CD1c-positive myeloid dendritic cell (primary cell): ENCODE data around the gene WIPI1.

Experiments
- DNase-seq: peaks from one replicate; pipeline ENCODE4 v3.0.0-alpha.2; 2016; ENCODE audit errors: extremely low spot score

Gene WIPI1

DNA sequence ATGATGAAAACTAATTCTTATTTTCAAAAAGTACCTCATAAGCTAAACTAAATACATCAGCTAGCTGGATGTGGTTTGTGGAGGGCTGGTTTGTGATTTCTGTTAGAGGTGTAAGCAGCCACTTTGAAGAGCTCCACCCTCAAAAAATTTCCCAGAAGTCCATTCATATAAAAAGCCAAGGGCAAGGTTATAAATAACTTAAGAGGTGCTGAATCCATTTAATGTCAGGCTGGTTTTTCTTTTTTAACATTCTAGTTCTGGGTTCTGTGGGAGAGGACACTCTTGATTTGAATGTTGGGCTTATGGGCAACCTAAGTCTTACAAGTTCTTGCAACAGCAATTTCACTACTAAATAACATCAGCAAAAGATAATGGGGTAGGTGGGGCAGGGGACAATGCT, 3.4 kb upstream of the WIPI1 start:
- no peak for DNase-seq

DNA sequence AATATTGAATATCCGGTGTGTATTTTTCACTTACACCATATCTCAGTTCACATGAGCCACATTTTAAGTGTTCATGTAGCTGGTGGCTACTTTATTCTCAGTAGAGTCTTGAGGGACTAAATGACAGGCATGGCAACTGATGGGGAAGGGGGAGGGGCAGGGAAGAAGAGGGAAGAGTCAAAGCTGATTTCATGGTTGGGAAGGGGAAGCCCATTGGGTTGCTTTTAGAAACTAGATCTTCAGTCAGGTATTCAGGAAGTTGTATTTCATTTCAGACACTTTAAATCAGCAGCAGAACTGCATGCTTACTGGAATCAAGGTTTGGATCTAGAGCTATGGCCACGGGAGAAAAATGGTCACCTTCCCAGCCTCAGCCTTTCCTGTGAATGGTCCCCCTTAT, 2.9 kb upstream of the WIPI1 start:
- DNase-seq, result no peak

DNA sequence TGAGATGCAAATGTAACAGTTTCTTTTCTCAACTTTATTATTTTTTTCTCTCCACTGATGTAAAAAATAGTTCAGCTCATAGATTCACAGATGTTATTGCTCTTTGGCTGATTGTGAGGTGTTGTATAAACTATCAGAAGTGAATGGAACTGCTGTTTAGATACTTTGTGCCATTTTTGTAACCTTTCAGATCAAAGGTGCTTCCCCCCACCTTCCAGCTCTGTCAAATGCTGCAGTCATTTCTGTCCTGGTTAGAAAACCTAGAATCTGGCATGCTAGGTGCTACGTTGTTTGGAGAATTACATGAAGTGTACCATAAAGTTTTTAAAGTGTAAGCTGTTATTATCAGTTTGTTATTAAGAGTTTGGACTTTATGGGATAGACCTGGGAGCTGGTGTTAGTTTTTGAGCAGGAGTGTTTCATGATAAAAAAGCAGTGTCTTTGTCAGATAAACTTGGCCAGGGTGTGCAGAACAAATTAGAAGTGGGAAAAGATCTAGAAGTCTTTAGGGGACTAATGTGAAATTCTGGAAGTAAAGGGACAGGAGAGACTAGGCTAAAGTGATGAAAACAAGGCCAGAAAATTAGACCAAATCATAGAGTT, 1.8 kb upstream of the WIPI1 start:
- no peak for DNase-seq

DNA sequence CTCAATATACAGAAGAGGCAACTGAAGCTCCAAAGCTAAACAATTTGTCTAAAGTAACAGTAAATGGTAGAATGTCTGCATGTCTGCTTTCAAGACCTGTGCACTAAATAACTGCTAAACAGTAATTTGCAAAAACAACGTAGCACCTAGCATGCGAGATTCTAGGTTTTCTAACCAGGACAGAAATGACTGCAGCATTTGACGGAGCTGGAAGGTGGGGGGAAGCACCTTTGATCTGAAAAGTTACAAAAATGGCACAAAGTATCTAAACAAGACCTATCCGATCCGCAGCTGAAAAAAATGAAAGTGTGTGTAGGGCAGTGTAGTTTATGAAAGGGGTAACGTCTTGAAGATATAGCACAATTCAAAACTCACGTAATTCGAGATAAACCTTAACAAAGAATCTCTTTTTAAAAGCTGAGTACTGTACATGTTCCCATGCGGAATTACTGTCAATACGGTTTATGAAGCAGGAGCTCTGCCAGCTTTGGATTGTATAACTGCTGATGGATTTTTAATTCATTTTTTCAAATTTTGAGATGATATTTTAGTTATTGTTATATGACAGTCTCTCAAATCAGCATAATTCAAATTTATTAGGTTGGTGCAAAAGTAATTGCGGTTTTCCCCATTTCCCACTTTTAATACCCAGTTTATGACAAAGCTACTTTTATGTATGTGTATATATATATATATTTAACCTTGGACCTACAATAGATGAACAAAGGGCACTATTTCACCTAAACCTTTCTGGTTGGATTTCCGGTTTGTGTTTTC, 1.2 kb upstream of the WIPI1 start:
- DNase-seq, result no peak

DNA sequence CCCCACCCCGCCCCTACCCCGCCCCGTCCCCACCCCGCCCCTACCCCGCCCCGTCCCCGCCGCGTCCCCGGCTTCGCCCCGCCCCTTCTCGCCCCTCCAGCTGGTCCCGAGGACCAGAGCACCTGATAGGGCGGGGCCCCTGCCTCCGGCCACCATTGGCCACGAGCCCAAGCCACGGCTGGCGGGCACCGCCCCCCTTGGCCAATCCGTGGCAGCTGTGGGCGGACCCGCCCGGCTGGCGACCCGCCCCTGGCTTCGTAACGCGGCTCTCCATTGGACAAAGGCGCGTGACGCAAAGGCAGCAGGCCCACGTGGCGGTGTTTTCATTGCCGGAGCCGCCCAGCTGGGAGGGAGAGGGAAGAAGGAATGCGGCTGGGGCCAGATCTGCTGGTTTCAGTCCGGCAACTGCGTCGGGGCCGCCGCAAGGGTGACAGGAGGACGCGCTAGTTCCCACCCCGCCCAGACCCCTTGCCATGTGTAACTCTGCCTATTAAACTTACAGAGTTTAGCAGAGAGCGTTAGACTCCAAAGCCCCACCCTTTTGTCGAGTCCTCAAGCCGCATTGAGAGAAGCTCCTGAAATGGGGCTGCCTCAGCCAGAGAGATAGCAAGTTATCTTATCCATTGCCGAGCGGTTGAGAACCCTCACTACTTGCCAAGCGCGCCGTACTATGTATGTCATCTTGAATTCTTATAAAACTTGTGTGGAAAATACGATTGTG, 403 bp upstream of the WIPI1 start:
- DNase-seq, result peak; percentile 100

DNA sequence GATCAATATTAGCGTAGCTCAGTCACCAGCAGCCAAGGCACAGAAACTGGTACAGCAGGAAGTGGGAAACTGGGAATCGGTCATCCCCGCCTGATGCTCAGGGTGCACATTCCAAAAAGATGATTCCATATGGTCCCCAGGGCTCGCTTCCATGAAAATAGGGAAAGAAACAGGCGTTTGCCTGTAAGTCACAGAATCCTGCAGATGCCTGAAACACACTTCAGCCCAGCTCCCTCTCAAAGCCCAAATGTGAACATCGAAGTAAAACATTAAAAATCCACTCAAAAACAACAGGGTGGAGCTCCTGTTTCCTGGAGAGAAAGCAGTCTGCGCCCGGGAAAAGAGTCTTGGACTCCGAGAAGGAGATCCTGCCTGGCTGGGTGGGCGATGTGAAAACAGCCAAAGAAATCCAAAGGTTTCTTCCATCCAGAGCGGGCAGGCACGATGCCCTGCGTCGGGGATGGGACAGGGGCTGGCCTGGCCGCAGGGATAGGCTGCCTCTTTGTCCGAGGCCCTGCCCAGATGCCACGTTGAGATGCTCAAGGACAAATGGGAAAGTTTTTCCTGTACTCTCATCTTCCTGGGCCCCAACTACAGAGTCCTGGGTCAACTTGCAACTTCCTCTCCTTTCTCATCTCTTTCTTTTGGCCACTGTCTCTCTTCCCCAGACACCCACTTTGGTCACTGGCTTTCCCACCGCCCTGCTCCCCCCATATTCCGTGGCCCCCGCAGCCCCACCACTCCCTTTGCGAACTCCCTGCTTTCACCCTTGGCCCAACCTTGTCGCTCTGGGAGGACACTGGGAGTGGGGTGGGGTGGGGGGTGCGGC, 743 bp downstream of the WIPI1 start:
- peak; percentile 39 for DNase-seq

DNA sequence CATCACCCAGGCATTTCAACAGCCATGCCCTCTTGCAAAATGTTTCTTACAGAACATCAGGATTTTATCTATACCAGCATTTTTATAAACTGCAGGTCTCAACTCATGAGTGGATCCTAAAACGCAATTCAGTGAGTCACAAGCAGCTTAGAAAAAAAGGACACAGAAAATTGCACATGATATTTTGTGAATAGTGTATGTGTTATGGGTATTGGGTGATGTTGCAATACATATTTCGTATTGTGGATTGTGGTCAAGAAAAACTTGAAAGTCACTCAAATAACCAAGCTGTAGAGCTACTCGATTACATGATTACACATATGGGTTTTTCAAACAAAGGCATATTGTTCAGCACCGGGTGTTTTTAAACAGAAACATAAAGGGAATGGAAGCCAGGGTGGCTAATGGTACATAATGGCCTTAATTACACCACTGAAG, 1.4 kb downstream of the WIPI1 start:
- peak; percentile 69 for DNase-seq

DNA sequence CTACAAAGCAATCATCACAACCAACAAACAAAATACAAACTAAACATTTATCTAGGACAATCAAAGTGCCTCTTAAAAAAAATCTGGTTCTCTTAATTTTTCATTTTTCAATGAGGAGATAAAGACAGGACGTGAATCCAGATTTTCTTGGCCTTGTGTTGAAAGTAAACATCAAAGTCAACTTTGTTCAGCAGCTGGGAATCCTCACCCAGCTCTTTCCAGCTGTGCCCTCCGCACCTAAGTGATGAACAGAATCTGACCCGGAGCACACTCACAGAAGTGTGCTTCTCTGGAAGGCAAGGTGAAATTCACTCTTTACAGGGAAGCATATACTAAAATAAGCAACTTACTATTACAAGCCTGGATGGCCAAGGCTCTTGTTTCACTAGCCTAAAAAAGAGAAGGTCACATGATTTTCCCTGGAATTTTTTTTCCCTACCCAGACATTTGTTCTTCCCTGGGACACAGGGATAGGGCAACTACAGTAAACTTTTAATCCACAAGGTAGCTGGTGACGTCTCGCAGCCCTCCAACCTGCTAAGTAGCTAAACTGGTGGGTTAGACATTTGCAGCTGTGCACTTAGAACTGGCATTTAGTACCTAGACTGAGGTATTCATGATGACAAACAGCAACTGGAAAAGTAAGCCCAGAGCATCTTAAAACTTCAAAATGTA, 3.2 kb downstream of the WIPI1 start:
- DNase-seq, result no peak

DNA sequence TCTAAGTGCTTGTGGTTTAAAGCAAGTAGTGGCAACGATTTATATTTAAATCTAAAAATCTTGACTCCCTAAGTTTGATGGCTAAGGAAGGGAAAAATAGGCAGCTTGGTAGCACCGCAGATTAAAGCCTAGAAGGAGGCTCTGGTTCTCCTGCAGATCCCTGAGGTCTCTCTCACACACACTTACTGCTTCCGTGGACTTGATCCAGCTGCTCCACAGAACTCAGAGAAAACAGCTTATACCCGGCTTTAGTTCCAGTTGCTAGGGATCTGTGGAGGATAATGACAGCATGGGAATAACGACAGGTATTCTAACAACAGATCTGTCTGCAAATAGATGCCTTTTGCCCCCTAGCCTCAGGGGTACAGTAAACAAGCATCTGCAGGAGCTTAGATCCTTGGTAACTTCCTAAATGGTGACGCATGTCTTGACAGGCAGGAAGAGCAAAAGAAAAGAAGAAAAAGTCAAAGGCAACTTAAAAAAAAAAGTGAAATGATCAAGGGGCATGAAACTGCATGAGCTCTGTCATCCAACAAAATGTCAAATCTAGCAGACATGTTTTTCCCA, 4.5 kb downstream of the WIPI1 start:
- no peak for DNase-seq

DNA sequence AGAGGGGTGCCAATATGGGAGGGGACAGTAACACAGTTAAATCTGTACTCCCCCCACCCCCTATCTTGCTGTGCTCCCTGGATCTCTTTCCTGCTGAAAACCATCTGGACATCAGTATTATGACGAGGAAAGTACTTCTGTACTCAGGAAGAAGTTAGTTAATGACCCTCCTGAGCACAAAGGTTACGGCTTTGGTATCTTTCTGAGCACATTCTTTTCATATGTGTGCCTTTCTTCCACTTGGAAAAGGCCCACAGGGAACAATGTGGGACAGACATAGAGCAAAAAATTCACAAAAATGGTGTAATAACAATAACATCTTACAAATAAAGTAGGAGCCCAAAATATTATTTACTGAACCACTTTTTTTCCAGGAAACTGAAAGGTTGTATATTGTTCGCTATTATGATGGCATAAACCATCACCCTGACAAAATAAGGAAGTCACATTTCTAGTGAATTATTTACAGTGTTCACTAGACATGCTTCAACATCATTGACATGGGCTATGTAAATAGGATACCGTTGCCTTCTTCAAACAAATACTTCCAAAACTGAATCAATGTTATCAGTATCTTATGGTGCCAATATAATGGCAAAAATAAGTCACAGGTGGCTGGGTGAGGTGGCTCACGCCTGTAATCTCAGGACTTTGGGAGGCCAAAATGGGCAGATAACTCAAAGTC, 5.5 kb downstream of the WIPI1 start:
- DNase-seq, result no peak

DNA sequence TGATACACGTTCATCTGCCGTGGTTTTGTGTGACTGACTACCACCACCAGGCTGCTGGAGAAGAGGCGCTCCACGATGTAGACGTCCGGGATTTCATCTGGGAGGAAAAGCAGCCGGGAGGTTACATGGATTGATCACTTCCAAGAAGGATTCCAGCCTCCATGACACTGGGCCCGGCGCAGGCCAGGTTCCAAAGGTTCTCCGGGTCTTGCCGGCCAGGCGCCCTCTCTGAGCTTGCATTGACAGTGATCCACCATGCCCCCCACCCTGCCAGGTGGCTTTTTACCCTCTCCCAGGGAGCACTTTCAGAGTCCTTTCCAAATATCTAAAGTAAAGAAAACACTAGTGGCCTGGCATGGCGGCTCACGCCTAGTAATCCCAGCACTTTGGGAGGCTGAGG, 6.5 kb downstream of the WIPI1 start:
- no peak for DNase-seq

DNA sequence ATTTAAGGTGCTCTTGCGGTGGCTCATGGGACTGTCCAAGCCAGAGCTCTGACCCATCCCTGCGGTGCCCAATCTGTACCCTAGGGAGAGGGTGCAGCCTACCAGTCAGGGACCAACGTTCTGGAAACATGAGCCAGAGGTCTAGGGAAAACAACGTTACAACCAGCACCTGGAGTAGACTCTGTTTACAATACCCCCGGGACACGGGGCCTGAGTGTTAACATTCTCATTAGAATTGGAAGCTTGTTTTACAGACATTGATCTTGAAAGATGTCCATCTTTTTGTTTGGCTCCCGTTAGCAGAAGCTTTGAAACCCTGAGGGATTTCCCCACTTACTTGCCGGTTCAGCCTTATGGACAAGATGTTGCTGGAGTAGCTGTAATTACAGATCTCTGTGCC, 6.9 kb downstream of the WIPI1 start:
- DNase-seq, result no peak

DNA sequence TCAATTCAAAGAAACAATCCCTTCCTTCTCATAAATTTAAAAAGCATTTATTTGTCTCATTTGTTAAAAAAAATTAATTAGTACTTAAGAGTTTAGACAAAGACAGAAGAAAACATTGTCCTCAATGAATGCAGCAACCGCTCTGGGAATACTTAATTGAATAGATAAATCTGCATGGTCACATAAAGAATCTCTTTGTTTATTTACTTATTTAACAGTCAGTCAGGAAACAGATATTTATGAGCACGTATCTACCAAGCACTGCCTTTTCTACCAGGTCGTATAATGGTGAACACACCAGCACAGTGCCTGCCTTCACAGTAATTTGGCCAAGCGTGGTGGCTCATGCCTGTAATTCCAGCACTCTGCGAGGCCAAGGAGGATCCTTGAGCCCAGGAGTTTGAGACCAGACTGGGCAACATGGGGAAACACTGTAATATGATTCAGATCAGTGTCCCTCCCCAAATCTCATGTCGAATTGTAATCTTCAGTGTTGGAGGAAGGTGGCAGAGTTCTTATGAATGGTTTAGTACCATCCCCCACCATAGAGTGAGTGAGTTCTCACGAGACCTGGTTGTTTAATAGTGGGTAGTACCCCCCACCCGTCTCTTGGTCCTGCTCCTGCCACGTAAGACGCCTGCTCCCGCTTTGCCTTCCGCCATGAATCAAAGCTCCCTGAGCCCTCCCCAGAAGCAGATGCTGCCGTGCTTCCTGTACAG, 8.1 kb downstream of the WIPI1 start:
- no peak for DNase-seq

DNA sequence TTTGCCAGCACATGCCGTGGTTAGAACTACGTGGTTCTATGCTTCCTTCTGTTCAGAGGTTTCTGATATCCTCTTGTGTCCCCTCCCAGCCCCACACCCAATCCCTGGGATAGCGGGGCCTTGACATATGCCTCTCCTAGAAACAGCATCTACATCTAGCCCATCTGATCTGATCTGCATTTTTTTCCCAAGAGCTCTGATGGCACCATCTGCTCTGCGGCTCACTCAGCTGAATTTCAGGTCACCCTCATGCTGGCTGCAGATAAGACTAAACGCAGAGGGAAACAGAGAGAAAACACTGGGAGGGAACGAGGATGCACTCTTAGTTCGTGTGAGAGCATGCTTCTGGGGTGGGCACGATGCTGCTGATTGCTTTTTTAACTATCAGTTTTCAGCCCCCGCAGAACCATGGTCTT, 10.7 kb downstream of the WIPI1 start:
- DNase-seq, result no peak

DNA sequence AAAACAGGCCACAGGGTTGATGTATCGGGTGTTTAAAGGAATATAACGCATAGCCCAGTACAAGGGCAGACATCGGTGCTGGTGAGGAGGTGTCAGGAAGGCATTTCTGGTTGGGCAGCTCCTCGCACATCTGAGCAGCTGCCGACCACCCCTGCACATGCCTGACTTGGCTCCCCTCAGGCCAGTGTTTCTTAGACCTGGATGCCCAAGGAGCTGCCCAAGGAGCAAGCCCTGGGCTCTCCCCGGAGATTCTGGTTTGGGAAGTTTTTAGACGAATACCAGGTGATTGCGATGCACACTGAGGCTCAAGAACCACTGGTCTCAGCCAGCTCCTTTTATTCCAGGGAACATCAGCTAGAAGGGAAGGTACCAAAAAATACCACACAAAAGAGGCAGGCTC, 11.6 kb downstream of the WIPI1 start:
- DNase-seq, result no peak

DNA sequence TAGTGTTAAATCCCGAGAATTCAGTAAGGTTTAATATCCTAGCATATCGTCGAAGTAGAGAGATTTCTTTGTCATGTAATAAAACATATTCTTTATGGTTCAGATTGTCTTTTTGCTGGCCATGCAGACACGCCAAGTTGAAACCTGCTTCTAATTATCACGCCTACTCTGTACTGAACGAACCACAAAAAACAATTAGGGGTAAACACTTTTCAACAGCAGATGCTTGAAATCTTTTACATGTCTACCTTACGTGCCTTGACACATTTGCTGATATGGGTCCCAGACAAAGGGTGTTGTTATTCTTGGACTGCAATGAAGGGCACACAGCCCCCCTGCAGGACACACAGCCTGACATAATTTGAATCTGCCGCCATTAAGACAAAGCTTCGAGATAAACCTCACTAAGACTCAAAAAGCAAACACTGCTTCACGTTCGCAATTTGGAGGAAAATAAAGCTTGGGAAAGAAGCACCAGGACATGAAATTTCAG, 13.3 kb downstream of the WIPI1 start:
- DNase-seq, result no peak

DNA sequence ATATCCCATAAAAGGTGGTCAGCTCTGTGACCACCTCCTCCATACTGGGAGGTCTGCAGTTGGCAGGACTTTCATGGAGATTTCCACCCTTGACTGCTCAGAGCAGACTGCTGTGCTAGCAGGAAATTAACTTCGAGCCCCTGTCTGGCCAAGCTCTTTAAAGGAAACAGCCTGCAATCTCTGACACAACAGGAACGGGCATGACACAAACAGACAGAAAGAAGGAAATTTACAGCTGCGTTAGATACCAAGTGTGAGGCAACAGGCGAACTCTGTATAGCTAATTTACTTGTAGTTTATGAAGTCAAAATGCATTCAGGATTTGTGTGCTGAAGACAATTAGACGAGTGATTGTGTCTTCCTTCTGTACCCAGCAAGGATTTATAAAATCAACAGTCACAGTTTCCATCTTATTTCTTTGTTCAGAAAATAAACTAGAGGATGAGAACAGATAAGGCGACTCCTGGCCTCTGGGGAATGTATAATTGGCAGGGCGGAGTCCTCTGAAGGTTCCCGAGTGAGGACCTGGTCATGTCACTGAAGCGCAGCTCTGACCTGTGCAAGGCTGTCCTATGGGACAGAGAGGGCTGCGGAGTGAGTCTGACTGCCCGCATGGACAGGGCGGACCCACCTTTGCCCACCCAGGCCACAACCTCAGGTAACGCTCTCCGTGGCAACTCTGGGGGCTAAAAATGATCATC, 16.1 kb downstream of the WIPI1 start:
- DNase-seq, result peak; percentile 13

DNA sequence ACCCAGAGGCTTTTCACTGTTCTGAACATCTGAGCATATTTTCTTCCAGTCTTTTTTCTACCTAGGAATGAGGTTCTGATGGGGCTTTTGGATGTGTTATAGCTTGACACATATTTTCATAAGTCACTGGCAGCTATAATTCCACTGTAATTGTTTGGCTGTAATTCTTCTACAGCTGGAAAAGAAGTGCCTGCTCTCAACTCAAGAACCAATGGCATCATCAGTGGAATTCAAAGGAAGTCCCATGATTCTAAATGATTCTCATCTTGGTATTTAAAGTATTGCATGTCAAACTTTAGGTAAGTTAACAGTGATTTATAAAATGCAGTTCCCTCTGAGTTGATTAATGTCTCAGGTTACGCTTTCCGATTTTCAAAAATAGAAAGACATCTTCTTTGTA, 16.8 kb downstream of the WIPI1 start:
- DNase-seq, result no peak

DNA sequence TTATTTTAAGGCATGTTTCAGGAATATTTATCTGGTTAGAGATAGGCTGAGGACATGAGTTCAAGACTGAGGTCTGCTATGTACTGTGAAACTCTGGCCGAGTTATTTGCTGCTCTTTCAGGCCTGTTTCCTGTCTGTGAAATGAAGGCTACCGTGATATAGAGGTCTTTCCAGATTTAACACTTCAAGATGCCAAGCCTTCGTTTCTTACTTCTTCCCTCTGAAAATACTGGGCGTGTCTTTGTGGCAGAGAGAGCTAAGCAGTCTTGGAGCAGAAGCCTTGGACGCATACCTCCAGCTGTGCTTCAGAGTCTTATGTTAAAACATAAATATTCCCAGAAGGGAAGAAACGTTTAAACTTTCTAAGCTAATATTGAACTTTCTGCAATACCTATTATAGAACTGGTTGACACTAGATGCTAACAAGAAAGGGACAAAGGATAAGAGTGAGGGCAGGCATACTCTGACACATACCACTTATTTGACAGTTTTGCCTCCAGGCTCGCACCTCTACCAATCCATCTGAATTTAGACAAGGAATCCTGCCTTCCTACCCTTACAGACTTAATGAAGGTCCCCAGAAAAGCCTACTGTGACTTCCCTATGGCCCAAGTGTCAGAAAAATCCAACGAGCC, 17.5 kb downstream of the WIPI1 start:
- DNase-seq, result no peak
